HG02763 (cell line): ENCODE measurements around the gene PLEKHG2.

Source experiments
- ATAC-seq: cut with Tn5 transposase; IDR thresholded peaks from one replicate; pipeline ENCODE4 v1.9.1; 2021; ENCODE audit warnings: mild to moderate bottlenecking, moderate library complexity; ENCODE audit not compliant: unreplicated experiment

The PLEKHG2 gene

GRCh38 chr19:39406656-39407409, 5.6 kb upstream of the PLEKHG2 start, which contains the start of gene ZFP36:
ZFP36 (plus strand) TSS chr19:39406847; CDS start chr19:39406905, 58 bp downstream.
- peak; percentile 16 for ATAC-seq

DNA sequence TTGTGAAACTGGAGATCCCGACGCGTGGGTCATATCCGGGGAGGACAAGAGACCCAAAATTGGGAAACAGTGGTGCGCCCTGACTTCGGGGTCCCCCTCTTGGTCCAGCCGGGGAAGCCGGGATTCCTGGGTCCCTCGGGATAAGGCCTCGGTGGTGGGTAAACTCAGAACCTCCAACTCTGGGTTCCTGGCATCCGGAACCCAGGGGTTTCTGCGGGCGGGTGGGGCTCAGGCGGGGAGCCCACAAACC, 5.1 kb upstream of the PLEKHG2 start:
- no peak for ATAC-seq

- no peak for ATAC-seq
Measured at GRCh38 chr19:39407660-39408391, 4.6 kb upstream of the PLEKHG2 start.

- no peak for ATAC-seq
Measured at GRCh38 chr19:39408392-39409207, 3.9 kb upstream of the PLEKHG2 start.

- ATAC-seq: no peak
Measured at GRCh38 chr19:39409208-39410016, 3.1 kb upstream of the PLEKHG2 start.

DNA sequence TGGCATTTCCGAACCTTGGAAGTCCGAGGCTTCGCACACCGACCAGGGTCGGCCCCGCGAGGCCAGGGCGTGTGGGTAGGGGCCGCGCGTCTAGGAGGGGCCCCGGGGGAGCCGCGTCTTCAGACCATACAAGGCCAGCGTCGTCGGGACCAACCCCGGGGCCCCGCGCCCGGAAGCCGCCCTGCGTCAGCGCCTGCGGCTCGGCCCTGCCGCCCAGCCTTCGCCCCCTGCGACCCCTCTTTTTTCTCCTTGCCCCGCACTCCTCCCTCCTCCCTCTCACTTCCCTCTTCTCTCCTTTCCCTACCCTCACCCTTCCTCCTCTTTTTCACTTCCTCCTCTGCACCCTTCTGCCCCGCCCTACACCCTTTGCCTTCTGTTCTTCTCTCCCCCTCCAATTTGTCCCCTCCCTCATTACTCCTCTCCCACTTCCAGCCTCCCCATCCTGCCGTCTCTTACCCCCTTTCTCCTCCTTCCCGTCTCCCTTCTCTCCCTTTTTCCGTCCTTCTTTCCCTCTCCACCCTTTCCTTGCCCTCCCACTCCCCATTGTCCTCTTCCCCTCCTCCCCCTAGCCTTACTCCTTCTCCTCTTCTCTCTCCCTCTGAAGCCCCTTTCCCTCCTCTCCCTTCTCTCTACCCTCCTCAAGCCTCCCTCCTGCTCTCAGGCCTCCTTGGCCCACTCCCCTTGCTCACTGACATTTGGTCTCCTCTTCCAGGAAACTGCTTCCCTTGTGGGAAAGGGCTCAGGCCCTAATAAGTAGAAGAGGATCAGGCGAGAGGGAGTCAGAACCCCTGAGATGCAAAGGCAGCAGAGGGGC, 2.2 kb upstream of the PLEKHG2 start:
- ATAC-seq: peak; percentile 13

DNA sequence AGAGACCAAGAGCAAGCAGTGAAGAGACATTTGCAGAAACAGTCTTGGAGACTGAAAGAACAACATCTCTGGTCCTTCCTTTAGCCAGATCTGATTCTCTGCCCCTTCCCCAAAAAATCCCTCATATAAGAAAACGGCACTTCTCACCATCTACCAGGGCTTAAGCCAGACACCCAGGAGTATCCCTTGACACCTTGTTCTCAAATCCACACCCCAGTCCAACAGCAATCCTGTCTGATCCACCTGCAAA, 1.7 kb upstream of the PLEKHG2 start:
- ATAC-seq: no peak

DNA sequence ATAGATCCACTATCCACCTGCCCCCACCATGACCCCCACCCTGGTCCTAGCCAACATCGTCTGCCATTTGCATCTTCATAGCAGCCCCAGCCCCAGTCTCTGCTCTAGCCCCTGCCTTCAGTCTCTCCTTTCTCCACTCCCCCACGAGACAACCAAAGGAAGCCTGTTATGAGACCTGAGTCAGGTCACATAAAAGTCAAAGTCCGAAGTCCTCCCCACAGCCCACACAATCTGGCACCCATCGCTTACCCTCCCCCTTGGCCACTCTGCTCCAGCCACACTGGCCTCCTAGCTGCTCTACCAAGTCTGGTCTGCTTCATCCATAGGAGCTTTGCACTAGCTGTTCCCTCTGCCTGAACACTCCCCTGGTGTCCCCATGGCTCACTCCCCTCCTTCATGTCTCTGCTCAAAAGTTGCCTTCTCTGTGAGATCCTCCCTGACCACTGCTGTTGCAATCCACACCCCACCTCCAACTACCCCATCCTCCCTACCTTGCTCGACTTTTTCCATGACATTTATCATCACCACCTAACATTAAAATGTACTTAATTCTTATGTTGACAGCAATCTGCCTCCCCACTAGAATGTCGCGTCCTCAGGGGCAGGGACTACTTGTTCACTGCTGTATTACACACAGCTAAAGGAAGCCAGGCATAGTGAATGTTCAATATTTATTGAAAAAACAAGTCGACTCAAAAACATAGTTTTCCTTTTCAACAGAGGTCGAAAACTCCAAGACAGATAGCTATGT, 1.2 kb upstream of the PLEKHG2 start:
- ATAC-seq: no peak

DNA sequence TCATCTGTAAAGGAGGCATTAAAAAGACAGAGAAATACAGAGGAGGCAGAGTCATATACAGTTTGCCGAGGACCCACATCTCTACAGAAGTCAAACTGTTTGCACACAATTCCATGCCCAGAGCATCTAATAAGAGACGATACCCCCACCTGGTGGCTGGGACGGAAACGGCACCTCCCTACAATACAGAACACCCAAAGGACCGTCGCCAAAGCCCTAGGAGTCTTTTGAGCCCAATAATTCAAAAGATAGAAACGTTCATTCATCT, 703 bp upstream of the PLEKHG2 start:
- peak; percentile 14 for ATAC-seq

- no peak for ATAC-seq
Measured at GRCh38 chr19:39412867-39413271, 400 bp downstream of the PLEKHG2 start.

DNA sequence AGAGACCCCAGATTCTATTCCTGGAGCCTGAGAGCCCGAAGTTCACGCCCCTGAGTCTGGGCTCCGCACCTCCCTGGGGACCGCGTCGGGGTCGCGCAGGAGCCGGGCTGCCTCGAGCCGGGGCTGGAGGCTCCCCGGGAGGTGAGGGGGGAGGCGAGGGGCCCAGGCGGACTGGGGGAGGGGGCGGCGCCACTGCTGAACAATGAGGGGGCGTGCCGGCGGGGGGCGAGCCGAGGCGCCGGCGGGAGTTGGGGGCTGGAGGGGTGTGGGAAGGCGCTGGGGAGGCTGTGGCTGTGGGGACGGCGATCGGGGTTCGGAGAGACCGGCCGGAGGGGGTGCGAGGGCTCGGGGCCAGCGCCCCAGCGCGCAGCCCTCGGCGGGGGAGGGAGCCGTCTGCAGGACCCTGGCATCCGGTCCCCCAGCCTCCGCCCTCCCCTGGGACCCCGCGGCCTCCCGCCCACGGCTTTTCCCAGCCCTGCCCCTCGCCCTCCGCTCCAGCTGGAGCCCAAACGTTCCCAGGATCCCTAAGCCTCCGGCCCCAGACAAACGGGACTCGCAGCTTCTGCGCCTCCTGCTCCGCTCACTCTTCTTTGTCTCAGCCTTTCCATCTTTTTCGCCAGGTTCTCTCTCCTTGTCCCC, 922 bp downstream of the PLEKHG2 start:
- ATAC-seq: no peak

- no peak for ATAC-seq
Measured at GRCh38 chr19:39413911-39414608, 1.6 kb downstream of the PLEKHG2 start.

- no peak for ATAC-seq
Measured at GRCh38 chr19:39415111-39416046, 2.9 kb downstream of the PLEKHG2 start.

DNA sequence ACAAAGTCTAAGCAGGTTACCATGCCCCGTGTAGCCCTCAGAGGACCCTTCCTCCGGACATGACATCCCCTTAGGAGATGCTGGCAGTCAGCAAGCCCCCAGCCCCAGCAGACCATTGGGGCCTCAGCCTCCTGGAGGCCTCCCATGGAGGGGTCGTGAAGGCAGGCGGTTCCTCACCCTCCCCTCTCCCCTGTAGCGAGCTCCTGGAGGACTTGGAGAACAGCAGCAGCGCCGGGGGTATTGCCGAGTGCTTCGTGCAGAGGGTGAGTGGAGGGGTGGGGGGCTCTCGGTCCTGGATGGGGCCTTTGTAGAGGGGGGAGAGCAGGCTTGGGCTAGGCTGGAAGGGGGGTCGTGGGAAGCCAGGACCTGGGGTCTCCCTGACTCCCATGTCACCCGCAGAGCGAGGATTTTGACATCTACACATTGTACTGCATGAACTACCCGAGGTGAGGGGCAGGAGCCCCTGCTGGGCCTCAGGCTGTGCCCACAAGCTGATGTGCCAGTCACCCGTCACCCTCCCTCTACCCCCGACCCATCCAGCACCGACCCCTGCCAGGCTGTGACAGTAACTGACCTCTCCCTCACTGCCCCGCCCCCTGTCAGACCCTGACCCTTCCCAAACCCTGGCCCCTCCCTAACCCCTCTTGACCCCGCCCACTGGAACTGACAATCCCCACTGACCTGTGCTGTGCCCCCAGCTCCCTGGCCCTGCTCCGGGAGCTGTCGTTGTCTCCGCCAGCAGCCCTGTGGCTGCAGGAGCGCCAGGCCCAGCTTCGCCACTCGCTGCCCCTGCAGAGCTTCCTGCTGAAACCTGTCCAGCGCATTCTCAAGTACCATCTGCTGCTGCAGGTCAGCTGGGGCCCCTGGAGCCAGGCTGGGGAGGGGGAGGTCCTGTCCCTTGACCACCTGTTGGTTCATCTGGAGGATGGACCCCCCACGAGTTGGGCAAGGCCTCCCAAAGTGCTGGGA, 4.0 kb downstream of the PLEKHG2 start:
- ATAC-seq: no peak

GRCh38 chr19:39417463-39418181, 5.2 kb downstream of the PLEKHG2 start:
- no peak for ATAC-seq

DNA sequence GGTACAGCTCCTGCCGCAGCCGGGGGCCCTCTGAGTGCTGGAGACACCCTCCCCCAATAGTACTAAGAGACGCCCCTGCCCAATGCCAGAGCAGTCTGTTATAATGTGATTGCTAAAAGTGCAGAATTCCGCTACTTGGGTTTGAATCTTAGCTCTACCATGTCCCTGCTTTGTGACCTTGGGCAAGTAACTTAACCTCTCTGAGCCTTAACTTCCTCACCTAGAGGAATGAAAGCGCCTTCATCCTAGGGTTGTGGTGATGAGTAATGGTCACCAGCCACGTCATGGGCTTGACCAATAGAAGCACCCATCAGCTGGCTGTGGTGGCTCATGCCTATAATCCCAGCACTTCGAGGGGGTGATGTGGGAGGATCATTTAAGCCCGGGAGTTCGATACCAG, 6.5 kb downstream of the PLEKHG2 start:
- no peak for ATAC-seq
